ENCODE results near the gene KLF15.
"Not testable (repeated sequence)": the region's sequence is repeated elsewhere in the genome, so short reads cannot be mapped to it uniquely, and the experiment has no call there.

KLF15 gene

GRCh38 chr3:126338790-126339288 lies 18.4 kb downstream of the KLF15 start:
- Histone ChIP-seq H3K36me3 (ENCODE audit: control insufficient read depth, insufficient read depth, low read length) (no peaks in the 10 kb centered on the region), H3K9me3 (ENCODE audit: control insufficient read depth, low read length) (no peaks in the 10 kb centered on the region), H3K4me3 (ENCODE audit: extremely low read depth, insufficient read depth, low read length, poor library complexity, severe bottlenecking) (no peak overlapping the region), H3K4me1 (ENCODE audit: control insufficient read depth, insufficient read depth, low read length, poor library complexity, severe bottlenecking) (no peaks in the 10 kb centered on the region), H3K27ac (ENCODE audit: low read depth, low read length, severe bottlenecking) (no peak overlapping the region)
- 80 to 85% methylated on average over 13 to 15 of the region's 15 CpGs for WGBS, 2 experiments (ENCODE audit: insufficient coverage in 2 of 2)

DNA sequence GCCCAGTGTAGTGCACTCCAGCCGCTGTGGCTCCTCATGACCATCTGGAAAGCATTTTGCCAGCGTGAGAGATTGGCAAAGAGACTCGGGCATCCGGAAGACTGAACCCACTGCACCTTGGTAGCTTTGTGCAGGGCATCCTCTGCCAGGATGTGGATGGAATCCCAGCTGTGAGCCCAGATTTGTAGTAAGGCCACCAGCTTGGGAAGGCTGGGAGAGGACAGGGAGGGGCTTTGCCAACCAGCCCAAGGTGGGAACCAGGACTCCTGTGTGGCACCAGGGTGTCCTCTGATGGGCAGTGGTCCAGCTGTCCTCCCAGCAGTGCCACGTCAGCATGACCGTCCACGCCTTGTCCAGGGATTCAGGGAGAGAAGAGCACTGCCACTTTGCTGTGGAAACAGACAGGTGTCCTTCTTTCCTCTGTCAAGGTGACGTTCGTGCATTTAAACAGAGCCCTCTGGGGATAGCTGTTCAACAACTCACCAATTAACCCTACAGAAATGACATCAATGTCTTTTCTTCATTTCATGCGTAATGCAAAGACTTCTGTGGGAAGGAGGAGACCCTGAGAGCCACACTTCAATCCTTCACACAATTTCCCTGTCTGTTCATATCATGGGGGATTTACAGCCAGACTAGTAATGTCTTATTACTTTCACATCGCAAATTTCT lies 19.1 kb downstream of the KLF15 start:
- Histone ChIP-seq H3K27ac (ENCODE audit: low read depth, low read length, severe bottlenecking) (no peak overlapping the region), H3K4me3 (ENCODE audit: extremely low read depth, insufficient read depth, low read length, poor library complexity, severe bottlenecking) (no peak overlapping the region), H3K9me3 (ENCODE audit: control insufficient read depth, low read length) (no peaks in the 10 kb centered on the region), H3K36me3 (ENCODE audit: control insufficient read depth, insufficient read depth, low read length) (no peaks in the 10 kb centered on the region), H3K4me1 (ENCODE audit: control insufficient read depth, insufficient read depth, low read length, poor library complexity, severe bottlenecking) (no peaks in the 10 kb centered on the region)
- 89 to 97% methylated on average over 9 to 10 of the region's 11 CpGs for WGBS, 2 experiments (ENCODE audit: insufficient coverage in 2 of 2)

DNA sequence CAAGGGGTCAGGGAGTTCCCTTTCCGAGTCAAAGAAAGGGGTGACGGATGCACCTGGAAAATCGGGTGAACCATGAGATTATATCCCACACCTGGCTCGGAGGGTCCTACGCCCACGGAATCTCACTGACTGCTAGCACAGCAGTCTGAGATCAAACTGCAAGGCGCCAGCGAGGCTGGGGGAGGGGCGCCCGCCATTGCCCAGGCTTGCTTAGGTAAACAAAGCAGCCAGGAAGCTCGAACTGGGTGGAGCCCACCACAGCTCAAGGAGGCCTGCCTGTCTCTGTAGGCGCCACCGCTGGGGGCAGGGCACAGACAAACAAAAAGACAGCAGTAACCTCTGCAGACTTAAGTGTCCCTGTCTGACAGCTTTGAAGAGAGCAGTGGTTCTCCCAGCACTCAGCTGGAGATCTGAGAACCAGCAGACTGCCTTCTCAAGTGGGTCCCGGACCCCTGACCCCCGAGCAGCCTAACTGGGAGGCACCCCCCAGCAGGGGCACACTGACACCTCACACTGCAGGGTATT lies 25.3 kb downstream of the KLF15 start:
- not testable (repeated sequence) for H3K27ac ChIP-seq (ENCODE audit: low read depth, low read length, severe bottlenecking); H3K4me3 ChIP-seq (ENCODE audit: extremely low read depth, insufficient read depth, low read length, poor library complexity, severe bottlenecking); H3K4me1 ChIP-seq (ENCODE audit: control insufficient read depth, insufficient read depth, low read length, poor library complexity, severe bottlenecking); H3K36me3 ChIP-seq (ENCODE audit: control insufficient read depth, insufficient read depth, low read length)
- 49 to 60% methylated on average over 10 to 13 of the region's 15 CpGs for WGBS, 2 experiments (ENCODE audit: insufficient coverage in 2 of 2)
- peaks cover 16% of the 10 kb centered on the region for H3K9me3 ChIP-seq (ENCODE audit: control insufficient read depth, low read length)

GRCh38 chr3:126329927-126330725 lies 27.1 kb downstream of the KLF15 start:
- Histone ChIP-seq H3K4me1 (ENCODE audit: control insufficient read depth, insufficient read depth, low read length, poor library complexity, severe bottlenecking) (no peaks in the 10 kb centered on the region), H3K9me3 (ENCODE audit: control insufficient read depth, low read length) (peaks cover 16% of the 10 kb centered on the region), H3K27ac (ENCODE audit: low read depth, low read length, severe bottlenecking) (no peak overlapping the region), H3K36me3 (ENCODE audit: control insufficient read depth, insufficient read depth, low read length) (no peaks in the 10 kb centered on the region), H3K4me3 (ENCODE audit: extremely low read depth, insufficient read depth, low read length, poor library complexity, severe bottlenecking) (no peak overlapping the region)
- 90 to 98% methylated on average over 5 to 6 of the region's 7 CpGs for WGBS, 2 experiments (ENCODE audit: insufficient coverage in 2 of 2)

DNA sequence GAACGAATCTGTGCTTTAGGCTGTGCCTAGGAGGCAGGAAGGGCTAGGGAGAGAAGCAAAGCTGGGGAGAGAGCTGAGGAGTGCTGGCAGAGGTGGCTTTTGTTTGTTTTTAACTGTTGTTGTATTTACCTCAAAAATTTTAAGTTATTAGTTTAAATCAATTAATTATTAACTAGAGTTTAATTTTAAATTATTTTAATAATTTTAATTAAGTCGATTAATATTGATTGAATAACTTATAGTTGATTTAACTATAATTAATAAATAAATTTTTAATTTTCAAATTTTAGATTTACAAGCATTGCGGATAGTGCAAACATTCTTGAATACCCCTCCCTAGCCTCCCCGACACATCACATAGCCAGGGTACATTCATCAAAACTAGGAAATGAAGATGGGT lies 30.6 kb downstream of the KLF15 start:
- Histone ChIP-seq H3K4me1 (ENCODE audit: control insufficient read depth, insufficient read depth, low read length, poor library complexity, severe bottlenecking) (no peaks in the 10 kb centered on the region), H3K4me3 (ENCODE audit: extremely low read depth, insufficient read depth, low read length, poor library complexity, severe bottlenecking) (no peak overlapping the region), H3K36me3 (ENCODE audit: control insufficient read depth, insufficient read depth, low read length) (no peaks in the 10 kb centered on the region), H3K27ac (ENCODE audit: low read depth, low read length, severe bottlenecking) (no peak overlapping the region), H3K9me3 (ENCODE audit: control insufficient read depth, low read length) (peaks cover 16% of the 10 kb centered on the region)
- WGBS, 2 experiments (ENCODE audit: insufficient coverage in 2 of 2): 60 to 100% methylated on average over 1 to 3 of the region's 4 CpGs

DNA sequence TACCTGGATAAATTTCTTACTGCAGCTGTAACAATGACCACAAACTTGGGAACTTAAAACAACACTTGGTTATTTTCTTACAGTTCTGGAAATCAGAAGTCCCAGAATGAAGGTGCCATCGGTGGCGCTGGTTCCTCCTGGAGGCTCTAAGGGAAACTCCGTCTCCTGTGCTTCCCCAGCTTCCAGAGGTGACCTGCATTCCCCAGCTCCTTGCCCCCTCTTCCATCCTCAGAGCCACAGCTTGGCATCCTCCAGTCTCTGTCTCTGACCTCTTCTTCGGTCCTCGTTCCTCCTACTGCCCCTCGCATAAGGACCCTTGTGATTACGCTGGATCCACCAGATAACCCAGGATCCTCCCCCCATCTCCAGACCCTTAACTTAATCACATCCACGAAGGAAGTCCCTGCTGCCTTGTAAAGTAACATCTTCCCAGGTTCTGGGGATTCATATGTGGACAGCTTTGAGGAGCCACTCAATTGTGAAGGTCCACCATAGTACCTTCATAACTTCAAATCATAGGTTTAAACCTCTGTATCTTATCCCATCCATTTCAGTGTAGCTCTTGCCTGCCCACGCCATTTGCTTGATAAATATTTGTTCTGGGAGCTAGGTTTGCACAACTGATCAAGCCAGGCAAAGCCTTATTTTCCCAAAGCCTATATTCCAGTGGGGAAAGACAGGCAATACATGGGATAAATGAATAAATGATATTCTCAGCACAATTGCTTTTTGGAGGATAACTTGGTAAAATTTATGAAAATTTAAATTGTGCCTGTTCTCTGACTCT lies 34.8 kb downstream of the KLF15 start:
- no peak overlapping the region for H3K4me3 ChIP-seq (ENCODE audit: extremely low read depth, insufficient read depth, low read length, poor library complexity, severe bottlenecking)
- H3K36me3 ChIP-seq (ENCODE audit: control insufficient read depth, insufficient read depth, low read length): no peaks in the 10 kb centered on the region
- WGBS, 2 experiments (ENCODE audit: insufficient coverage in 2 of 2): 80 to 97% methylated on average over 8 of the region's 9 CpGs
- H3K9me3 ChIP-seq (ENCODE audit: control insufficient read depth, low read length): no peaks in the 10 kb centered on the region
- no peaks in the 10 kb centered on the region for H3K4me1 ChIP-seq (ENCODE audit: control insufficient read depth, insufficient read depth, low read length, poor library complexity, severe bottlenecking)
- no peak overlapping the region for H3K27ac ChIP-seq (ENCODE audit: low read depth, low read length, severe bottlenecking)

DNA sequence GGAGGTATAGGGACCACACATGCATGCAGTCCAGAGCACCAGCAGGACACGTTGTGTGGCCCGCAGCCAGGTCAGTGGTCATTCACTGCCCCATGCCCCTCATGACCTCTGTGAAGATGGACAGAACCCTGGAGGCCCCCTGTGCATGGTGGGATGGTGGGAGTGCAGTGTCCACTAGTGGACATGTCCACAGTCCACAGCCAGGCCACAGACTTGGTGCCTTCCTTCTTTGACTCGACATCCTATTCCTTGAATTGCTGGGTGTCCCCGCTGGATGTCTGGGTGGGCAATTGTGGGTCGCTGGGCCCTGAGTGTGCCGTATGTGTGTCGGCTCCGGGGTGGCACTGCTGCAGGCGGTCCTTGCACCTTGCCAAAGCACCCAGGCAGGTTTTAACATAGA lies 35.7 kb downstream of the KLF15 start:
- WGBS, 2 experiments (ENCODE audit: insufficient coverage in 2 of 2): 88 to 94% methylated on average over 7 to 8 of the region's 9 CpGs

DNA sequence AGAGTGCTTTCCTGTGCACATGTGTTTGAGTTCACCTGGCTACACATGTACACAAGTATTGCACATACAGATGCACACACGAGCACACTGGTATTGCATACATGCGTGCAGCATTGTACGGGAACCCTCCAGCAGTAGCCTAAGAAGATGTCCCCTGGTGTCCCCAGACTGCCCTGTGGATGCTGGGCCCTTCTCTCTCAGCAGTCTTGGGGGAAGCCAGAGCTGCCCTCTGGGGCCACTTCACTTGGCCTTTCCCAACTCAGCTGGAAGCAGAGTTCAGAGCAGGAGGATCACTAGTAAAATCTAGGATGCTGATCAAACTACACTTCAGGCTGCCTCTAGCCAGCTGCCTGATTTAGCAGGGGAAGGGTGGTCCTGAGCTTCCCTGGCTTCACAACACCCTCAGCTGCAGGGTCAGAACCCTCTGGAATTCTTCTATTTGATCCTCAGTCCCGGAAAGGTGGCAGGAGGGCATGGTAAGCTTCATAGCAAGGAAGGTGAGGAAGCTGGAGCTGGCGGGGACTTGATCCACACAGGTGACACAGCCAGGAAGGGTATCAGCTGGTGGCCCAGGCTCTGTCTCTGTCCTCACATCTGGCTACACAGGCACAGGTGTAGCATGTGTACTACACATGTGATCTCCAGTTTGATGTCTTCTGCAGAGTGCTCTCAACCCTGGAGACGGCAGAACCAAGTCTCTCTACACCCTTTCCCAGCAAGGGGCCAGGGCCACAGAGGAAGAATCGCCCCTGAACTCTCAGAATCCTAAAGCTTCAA lies 36.5 kb downstream of the KLF15 start:
- Histone ChIP-seq H3K4me1 (ENCODE audit: control insufficient read depth, insufficient read depth, low read length, poor library complexity, severe bottlenecking) (no peaks in the 10 kb centered on the region), H3K27ac (ENCODE audit: low read depth, low read length, severe bottlenecking) (no peak overlapping the region), H3K9me3 (ENCODE audit: control insufficient read depth, low read length) (no peaks in the 10 kb centered on the region), H3K36me3 (ENCODE audit: control insufficient read depth, insufficient read depth, low read length) (no peaks in the 10 kb centered on the region), H3K4me3 (ENCODE audit: extremely low read depth, insufficient read depth, low read length, poor library complexity, severe bottlenecking) (no peak overlapping the region)
- 86 to 91% methylated on average over 5 to 6 of the region's 7 CpGs for WGBS, 2 experiments (ENCODE audit: insufficient coverage in 2 of 2)

More for the DNA sequence above, 35.7 kb downstream of the KLF15 start:
- Histone ChIP-seq H3K4me3 (ENCODE audit: extremely low read depth, insufficient read depth, low read length, poor library complexity, severe bottlenecking) (no peak overlapping the region), H3K36me3 (ENCODE audit: control insufficient read depth, insufficient read depth, low read length) (no peaks in the 10 kb centered on the region), H3K4me1 (ENCODE audit: control insufficient read depth, insufficient read depth, low read length, poor library complexity, severe bottlenecking) (no peaks in the 10 kb centered on the region), H3K9me3 (ENCODE audit: control insufficient read depth, low read length) (no peaks in the 10 kb centered on the region), H3K27ac (ENCODE audit: low read depth, low read length, severe bottlenecking) (no peak overlapping the region)

DNA sequence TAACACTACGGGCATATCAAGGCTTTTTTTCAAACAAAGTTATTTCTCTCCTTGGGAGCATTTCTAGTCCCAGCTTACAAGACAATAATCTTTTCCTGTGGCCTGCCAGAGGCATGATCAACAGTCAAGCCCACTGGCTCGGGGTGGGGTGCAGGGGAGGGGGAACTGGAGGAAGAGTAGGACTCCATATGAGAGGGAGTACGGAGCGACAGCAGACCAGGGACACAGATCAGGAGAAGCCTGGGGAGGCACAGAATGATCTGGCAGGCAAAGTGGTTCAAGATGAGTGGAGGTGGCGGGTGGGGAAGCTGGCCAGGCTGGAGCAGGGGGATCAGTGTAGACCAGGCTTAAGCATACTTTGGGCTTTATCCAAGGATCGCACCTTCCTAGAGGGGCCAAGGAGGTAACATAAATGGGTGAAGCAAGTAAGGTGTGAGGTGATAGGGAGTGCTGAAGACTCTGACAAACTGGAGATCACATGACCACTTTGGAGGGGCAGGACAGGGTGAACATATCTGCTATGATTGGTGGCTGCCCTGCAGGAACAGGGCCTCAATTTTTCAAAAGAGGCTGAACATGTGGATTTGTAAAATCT lies 37.4 kb downstream of the KLF15 start:
- Histone ChIP-seq H3K4me3 (ENCODE audit: extremely low read depth, insufficient read depth, low read length, poor library complexity, severe bottlenecking) (no peak overlapping the region), H3K36me3 (ENCODE audit: control insufficient read depth, insufficient read depth, low read length) (no peaks in the 10 kb centered on the region), H3K9me3 (ENCODE audit: control insufficient read depth, low read length) (no peaks in the 10 kb centered on the region), H3K4me1 (ENCODE audit: control insufficient read depth, insufficient read depth, low read length, poor library complexity, severe bottlenecking) (no peaks in the 10 kb centered on the region), H3K27ac (ENCODE audit: low read depth, low read length, severe bottlenecking) (no peak overlapping the region)
- WGBS, 2 experiments (ENCODE audit: insufficient coverage in 2 of 2): 86 to 93% methylated on average over 4 of the region's 6 CpGs
